ENCODE measurements around the gene NABP2. TPM values are rescaled to one million over a fixed set of nuclear protein-coding genes. Genes with fewer than 3 reads are reported as not detected.

NABP2 gene
- total and polyA plus RNA-seq, 10 of the 15 experiments (the other 5 are each of a cell fraction or from before 2014, with no cell fraction given), result 20.7 to 97.9 (median 60.9) TPM

DNA sequence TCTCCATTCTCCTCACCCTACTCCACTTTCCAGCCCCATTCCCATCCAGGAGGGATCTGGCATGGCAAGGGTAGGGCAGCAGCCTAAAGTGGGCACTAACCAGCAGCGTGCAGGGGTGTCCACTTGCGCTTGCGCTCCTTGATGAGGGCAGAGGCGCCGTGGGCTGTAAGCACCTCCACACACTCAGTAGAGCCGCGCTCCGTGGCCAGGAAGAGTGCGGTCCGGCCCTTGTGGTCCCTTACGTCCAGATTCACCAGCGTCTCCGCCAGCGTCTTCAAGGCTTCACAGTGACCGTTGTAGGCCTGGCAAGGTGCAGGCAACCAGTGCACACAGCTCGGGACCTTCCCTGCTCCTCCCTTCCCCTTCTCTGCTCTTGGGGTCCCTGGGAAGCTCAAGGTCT, 23.8 kb downstream of the NABP2 start:
- BruUV-seq (replicated peaks), result no TSS peak
- WGBS (ENCODE audit: insufficient coverage, insufficient replicate concordance, low lambda C conversion rate, missing lambda C conversion rate), result 97% methylated on average over 16 of the region's 16 CpGs
- no peak for ATAC-seq
- in situ Hi-C loops (cut with MboI), result no loop called here
- no peak overlapping the region for H3K9ac ChIP-seq (ENCODE audit: control insufficient read depth, insufficient read depth, low read length)
- ChIA-PET POLR2A (no interaction called here), RAD21 (ENCODE audit: unreplicated experiment) (no interaction called here), SMC1A (ENCODE audit: uncharacterized antibody, unreplicated experiment) (no interaction called here), CTCF (interaction anchor here (1.2 to 1.4 kb wide), 2 partner anchors 10 to 23 kb away, joined by 3 to 4 read pairs; partner anchors contain the start of gene ANKRD52)
- H4K20me1 ChIP-seq (ENCODE audit: control insufficient read depth, insufficient read depth), result no peaks in the 10 kb centered on the region
- no peak overlapping the region for H3K4me2 ChIP-seq (ENCODE audit: control insufficient read depth, insufficient read depth)
- peaks cover 20 to 33% of the 10 kb centered on the region in 2 experiments for H3K36me3 ChIP-seq (ENCODE audit: control insufficient read depth in 2 of 2, insufficient read depth in 2 of 2, low read length in 1 of 2)
- H3K9me3 ChIP-seq (replicated peaks; ENCODE audit: control insufficient read depth, insufficient read depth, low read length), result no peaks in the 10 kb centered on the region
- H2AFZ ChIP-seq (ENCODE audit: control insufficient read depth, low read depth, low read length), result no peak overlapping the region
- no peak overlapping the region for H3K27ac ChIP-seq (ENCODE audit: control insufficient read depth, insufficient read depth)
- H3K79me2 ChIP-seq (ENCODE audit: control insufficient read depth, insufficient read depth, low read length), result no peaks in the 10 kb centered on the region
- intact Hi-C loops (cut with micrococcal nuclease; ENCODE audit: unreplicated experiment), result no loop called here
- no peaks in the 10 kb centered on the region for H3K4me1 ChIP-seq (ENCODE audit: control insufficient read depth, insufficient read depth, low read length)
- no peaks in the 10 kb centered on the region for H3K27me3 ChIP-seq (replicated peaks in 1 of 2; ENCODE audit: control insufficient read depth in 2 of 2, insufficient read depth in 2 of 2, low read length in 1 of 2)
- H3K4me3 ChIP-seq, result no peak overlapping the region
- TF ChIP-seq ZNF217 (IDR thresholded peaks at IDR 0.05) (no peak), CHD4 (IDR thresholded peaks at IDR 0.05) (no peak)
- no peak for FAIRE-seq
- no peak for DNase-seq (ENCODE audit: low read depth, low spot score)

DNA sequence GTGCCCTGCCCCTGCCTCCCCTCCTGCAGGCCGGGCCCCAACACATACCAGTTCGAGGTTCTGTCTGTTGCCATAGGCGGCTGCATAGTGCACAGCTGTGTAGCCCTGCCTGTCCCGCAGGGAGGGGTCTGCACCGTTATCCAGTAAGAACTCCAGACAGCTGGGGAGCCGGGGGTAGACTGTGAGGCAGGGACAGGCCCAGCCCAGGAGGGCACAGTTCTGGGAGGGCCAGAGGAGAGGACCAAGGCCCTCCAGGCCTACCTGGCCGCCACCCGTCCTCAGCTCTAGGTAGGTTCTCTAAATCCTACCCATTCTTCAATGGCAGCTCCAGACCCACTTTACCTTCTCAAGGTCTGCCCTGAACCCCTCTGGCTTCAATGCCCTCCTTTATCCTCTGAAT, 24.6 kb downstream of the NABP2 start:
- Histone ChIP-seq H3K27ac (ENCODE audit: control insufficient read depth, insufficient read depth) (no peak overlapping the region), H3K9me3 (replicated peaks; ENCODE audit: control insufficient read depth, insufficient read depth, low read length) (no peaks in the 10 kb centered on the region), H3K27me3 (replicated peaks in 1 of 2; ENCODE audit: control insufficient read depth in 2 of 2, insufficient read depth in 2 of 2, low read length in 1 of 2) (no peaks in the 10 kb centered on the region), H3K79me2 (ENCODE audit: control insufficient read depth, insufficient read depth, low read length) (no peaks in the 10 kb centered on the region), H3K36me3 (ENCODE audit: control insufficient read depth in 2 of 2, insufficient read depth in 2 of 2, low read length in 1 of 2) (peaks cover 24 to 33% of the 10 kb centered on the region in 2 experiments), H4K20me1 (ENCODE audit: control insufficient read depth, insufficient read depth) (no peaks in the 10 kb centered on the region), H3K4me1 (ENCODE audit: control insufficient read depth, insufficient read depth, low read length) (no peaks in the 10 kb centered on the region), H3K4me2 (ENCODE audit: control insufficient read depth, insufficient read depth) (no peak overlapping the region), H3K9ac (ENCODE audit: control insufficient read depth, insufficient read depth, low read length) (no peak overlapping the region), H2AFZ (ENCODE audit: control insufficient read depth, low read depth, low read length) (no peak overlapping the region), H3K4me3 (no peak overlapping the region)
- FAIRE-seq, result no peak
- no peak for ATAC-seq
- BruUV-seq (replicated peaks), result no TSS peak
- POLR2A ChIA-PET, result interaction anchor here (0.5 kb wide), 1 partner anchor 1818 kb away, joined by 3 read pairs; no protein-coding TSS in a partner anchor
- RAD21 ChIA-PET (ENCODE audit: unreplicated experiment), result no interaction called here
- no peak for DNase-seq (ENCODE audit: low read depth, low spot score)
- in situ Hi-C loops (cut with MboI), result no loop called here
- TF ChIP-seq MYB (IDR thresholded peaks at IDR 0.05; ENCODE audit: borderline replicate concordance, low read depth, low read length), result no peak
- CTCF ChIA-PET, result interaction anchor here (0.6 to 1.2 kb wide), 2 partner anchors 18 to 24 kb away, joined by 3 read pairs; no protein-coding TSS in a partner anchor
- 96% methylated on average over 8 of the region's 8 CpGs for WGBS (ENCODE audit: insufficient coverage, insufficient replicate concordance, low lambda C conversion rate, missing lambda C conversion rate)
- SMC1A ChIA-PET (ENCODE audit: uncharacterized antibody, unreplicated experiment), result no interaction called here
- intact Hi-C loops (cut with micrococcal nuclease; ENCODE audit: unreplicated experiment), result no loop called here

Measured in GM12878 (cell line).